Measurements from ENCODE around the gene NHSL2.
A peak's percentile ranks its signal among the peaks of the same experiment; 100 is the strongest.

Gene NHSL2

GRCh38 chrX:72060196-72060920 lies 149.7 kb downstream of the NHSL2 start:
- no peaks in the 10 kb centered on the region for H3K9me3 ChIP-seq (ENCODE audit: control insufficient read depth in 2 of 2, low read length in 2 of 2)
- H3K9ac ChIP-seq (ENCODE audit: low read depth in 1 of 2, low read length in 2 of 2), result no peak overlapping the region
- H3K27me3 ChIP-seq (ENCODE audit: control insufficient read depth in 2 of 2, insufficient read depth in 2 of 2, low read length in 2 of 2), result peaks cover 11 to 19% of the 10 kb centered on the region in 2 donors
- H3K4me3 ChIP-seq (ENCODE audit: low read length in 2 of 2), result no peak overlapping the region
- no peaks in the 10 kb centered on the region for H3K36me3 ChIP-seq (ENCODE audit: control insufficient read depth in 2 of 2, insufficient read depth in 2 of 2, low read length in 2 of 2)
- H3K27ac ChIP-seq (ENCODE audit: low read depth in 2 of 2, low read length in 2 of 2), result no peak overlapping the region
- H3K4me1 ChIP-seq (ENCODE audit: control insufficient read depth in 2 of 2, insufficient read depth in 2 of 2, low read length in 2 of 2), result no peaks in the 10 kb centered on the region

GRCh38 chrX:72060921-72061490 lies 150.4 kb downstream of the NHSL2 start:
- H3K4me1 ChIP-seq (ENCODE audit: control insufficient read depth in 2 of 2, insufficient read depth in 2 of 2, low read length in 2 of 2), result no peaks in the 10 kb centered on the region
- no peaks in the 10 kb centered on the region for H3K9me3 ChIP-seq (ENCODE audit: control insufficient read depth in 2 of 2, low read length in 2 of 2)
- H3K9ac ChIP-seq (ENCODE audit: low read depth in 1 of 2, low read length in 2 of 2), result no peak overlapping the region
- no peak overlapping the region for H3K27ac ChIP-seq (ENCODE audit: low read depth in 2 of 2, low read length in 2 of 2)
- H3K36me3 ChIP-seq (ENCODE audit: control insufficient read depth in 2 of 2, insufficient read depth in 2 of 2, low read length in 2 of 2), result no peaks in the 10 kb centered on the region
- peaks cover 17 to 19% of the 10 kb centered on the region in 2 donors for H3K27me3 ChIP-seq (ENCODE audit: control insufficient read depth in 2 of 2, insufficient read depth in 2 of 2, low read length in 2 of 2)
- H3K4me3 ChIP-seq (ENCODE audit: low read length in 2 of 2), result no peak overlapping the region

- Histone ChIP-seq H3K9me3 (ENCODE audit: control insufficient read depth in 2 of 2, low read length in 2 of 2) (no peaks in the 10 kb centered on the region), H3K9ac (ENCODE audit: low read depth in 1 of 2, low read length in 2 of 2) (no peak overlapping the region), H3K27me3 (ENCODE audit: control insufficient read depth in 2 of 2, insufficient read depth in 2 of 2, low read length in 2 of 2) (peaks cover 19 to 27% of the 10 kb centered on the region in 2 donors), H3K27ac (ENCODE audit: low read depth in 2 of 2, low read length in 2 of 2) (no peak overlapping the region), H3K36me3 (ENCODE audit: control insufficient read depth in 2 of 2, insufficient read depth in 2 of 2, low read length in 2 of 2) (no peaks in the 10 kb centered on the region), H3K4me1 (ENCODE audit: control insufficient read depth in 2 of 2, insufficient read depth in 2 of 2, low read length in 2 of 2) (no peaks in the 10 kb centered on the region), H3K4me3 (ENCODE audit: low read length in 2 of 2) (no peak overlapping the region)
These were observed 152.3 kb downstream of the NHSL2 start for GRCh38 chrX:72062916-72063315.

GRCh38 chrX:72069350-72070160 lies 158.9 kb downstream of the NHSL2 start:
- Histone ChIP-seq H3K27ac (ENCODE audit: low read depth in 2 of 2, low read length in 2 of 2) (no peak overlapping the region), H3K4me3 (ENCODE audit: low read length in 2 of 2) (no peak overlapping the region)

GRCh38 chrX:72071213-72071612 lies 160.6 kb downstream of the NHSL2 start:
- H3K4me1 ChIP-seq (ENCODE audit: control insufficient read depth in 2 of 2, insufficient read depth in 2 of 2, low read length in 2 of 2), result no peaks in the 10 kb centered on the region
- H3K9ac ChIP-seq (ENCODE audit: low read depth in 1 of 2, low read length in 2 of 2), result no peak overlapping the region
- no peaks in the 10 kb centered on the region for H3K36me3 ChIP-seq (ENCODE audit: control insufficient read depth in 2 of 2, insufficient read depth in 2 of 2, low read length in 2 of 2)
- H3K9me3 ChIP-seq (ENCODE audit: control insufficient read depth in 2 of 2, low read length in 2 of 2), result no peaks in the 10 kb centered on the region
- peaks cover 19 to 27% of the 10 kb centered on the region in 2 donors for H3K27me3 ChIP-seq (ENCODE audit: control insufficient read depth in 2 of 2, insufficient read depth in 2 of 2, low read length in 2 of 2)
- H3K27ac ChIP-seq (ENCODE audit: low read depth in 2 of 2, low read length in 2 of 2), result no peak overlapping the region
- H3K4me3 ChIP-seq (ENCODE audit: low read length in 2 of 2), result no peak overlapping the region

More at GRCh38 chrX:72069350-72070160, 158.9 kb downstream of the NHSL2 start:
- H3K36me3 ChIP-seq (ENCODE audit: control insufficient read depth in 2 of 2, insufficient read depth in 2 of 2, low read length in 2 of 2), result no peaks in the 10 kb centered on the region
- no peaks in the 10 kb centered on the region for H3K4me1 ChIP-seq (ENCODE audit: control insufficient read depth in 2 of 2, insufficient read depth in 2 of 2, low read length in 2 of 2)
- H3K9me3 ChIP-seq (ENCODE audit: control insufficient read depth in 2 of 2, low read length in 2 of 2), result no peaks in the 10 kb centered on the region
- H3K27me3 ChIP-seq (ENCODE audit: control insufficient read depth in 2 of 2, insufficient read depth in 2 of 2, low read length in 2 of 2), result peaks cover 27 to 34% of the 10 kb centered on the region in 2 donors
- no peak overlapping the region for H3K9ac ChIP-seq (ENCODE audit: low read depth in 1 of 2, low read length in 2 of 2)

GRCh38 chrX:72073633-72074032 lies 163.0 kb downstream of the NHSL2 start:
- Histone ChIP-seq H3K9ac (ENCODE audit: low read depth in 1 of 2, low read length in 2 of 2) (no peak overlapping the region), H3K9me3 (ENCODE audit: control insufficient read depth in 2 of 2, low read length in 2 of 2) (no peaks in the 10 kb centered on the region), H3K27ac (ENCODE audit: low read depth in 2 of 2, low read length in 2 of 2) (no peak overlapping the region), H3K27me3 (ENCODE audit: control insufficient read depth in 2 of 2, insufficient read depth in 2 of 2, low read length in 2 of 2) (peaks cover 14 to 19% of the 10 kb centered on the region in 2 donors), H3K4me1 (ENCODE audit: control insufficient read depth in 2 of 2, insufficient read depth in 2 of 2, low read length in 2 of 2) (no peaks in the 10 kb centered on the region), H3K4me3 (ENCODE audit: low read length in 2 of 2) (no peak overlapping the region), H3K36me3 (ENCODE audit: control insufficient read depth in 2 of 2, insufficient read depth in 2 of 2, low read length in 2 of 2) (no peaks in the 10 kb centered on the region)

GRCh38 chrX:72078411-72078810 lies 167.8 kb downstream of the NHSL2 start:
- Histone ChIP-seq H3K4me3 (ENCODE audit: low read length in 2 of 2) (no peak overlapping the region), H3K9me3 (ENCODE audit: control insufficient read depth in 2 of 2, low read length in 2 of 2) (no peaks in the 10 kb centered on the region), H3K27me3 (ENCODE audit: control insufficient read depth in 2 of 2, insufficient read depth in 2 of 2, low read length in 2 of 2) (peaks cover 6 to 8% of the 10 kb centered on the region in 2 donors), H3K27ac (ENCODE audit: low read depth in 2 of 2, low read length in 2 of 2) (no peak overlapping the region), H3K9ac (ENCODE audit: low read depth in 1 of 2, low read length in 2 of 2) (no peak overlapping the region), H3K4me1 (ENCODE audit: control insufficient read depth in 2 of 2, insufficient read depth in 2 of 2, low read length in 2 of 2) (no peaks in the 10 kb centered on the region), H3K36me3 (ENCODE audit: control insufficient read depth in 2 of 2, insufficient read depth in 2 of 2, low read length in 2 of 2) (no peaks in the 10 kb centered on the region)

GRCh38 chrX:72079607-72080006 lies 169.0 kb downstream of the NHSL2 start:
- H3K4me3 ChIP-seq (ENCODE audit: low read length in 2 of 2), result no peak overlapping the region
- H3K27me3 ChIP-seq (ENCODE audit: control insufficient read depth in 2 of 2, insufficient read depth in 2 of 2, low read length in 2 of 2), result peaks cover 4 to 6% of the 10 kb centered on the region in 2 donors
- no peak overlapping the region for H3K27ac ChIP-seq (ENCODE audit: low read depth in 2 of 2, low read length in 2 of 2)

GRCh38 chrX:72080150-72080549 lies 169.5 kb downstream of the NHSL2 start:
- Histone ChIP-seq H3K9ac (ENCODE audit: low read depth in 1 of 2, low read length in 2 of 2) (no peak overlapping the region), H3K4me1 (ENCODE audit: control insufficient read depth in 2 of 2, insufficient read depth in 2 of 2, low read length in 2 of 2) (no peaks in the 10 kb centered on the region), H3K27ac (ENCODE audit: low read depth in 2 of 2, low read length in 2 of 2) (no peak overlapping the region), H3K4me3 (ENCODE audit: low read length in 2 of 2) (peak overlapping the region in 1 of 2 donors; percentile 20), H3K27me3 (ENCODE audit: control insufficient read depth in 2 of 2, insufficient read depth in 2 of 2, low read length in 2 of 2) (peaks cover 4% of the 10 kb centered on the region in 2 donors), H3K9me3 (ENCODE audit: control insufficient read depth in 2 of 2, low read length in 2 of 2) (no peaks in the 10 kb centered on the region), H3K36me3 (ENCODE audit: control insufficient read depth in 2 of 2, insufficient read depth in 2 of 2, low read length in 2 of 2) (no peaks in the 10 kb centered on the region)

More at GRCh38 chrX:72079607-72080006, 169.0 kb downstream of the NHSL2 start:
- H3K4me1 ChIP-seq (ENCODE audit: control insufficient read depth in 2 of 2, insufficient read depth in 2 of 2, low read length in 2 of 2), result no peaks in the 10 kb centered on the region
- H3K36me3 ChIP-seq (ENCODE audit: control insufficient read depth in 2 of 2, insufficient read depth in 2 of 2, low read length in 2 of 2), result no peaks in the 10 kb centered on the region
- H3K9ac ChIP-seq (ENCODE audit: low read depth in 1 of 2, low read length in 2 of 2), result no peak overlapping the region
- no peaks in the 10 kb centered on the region for H3K9me3 ChIP-seq (ENCODE audit: control insufficient read depth in 2 of 2, low read length in 2 of 2)

- Histone ChIP-seq H3K4me1 (ENCODE audit: control insufficient read depth in 2 of 2, insufficient read depth in 2 of 2, low read length in 2 of 2) (no peaks in the 10 kb centered on the region), H3K27me3 (ENCODE audit: control insufficient read depth in 2 of 2, insufficient read depth in 2 of 2, low read length in 2 of 2) (peaks cover 4% of the 10 kb centered on the region in 2 donors), H3K9ac (ENCODE audit: low read depth in 1 of 2, low read length in 2 of 2) (no peak overlapping the region), H3K9me3 (ENCODE audit: control insufficient read depth in 2 of 2, low read length in 2 of 2) (no peaks in the 10 kb centered on the region), H3K27ac (ENCODE audit: low read depth in 2 of 2, low read length in 2 of 2) (no peak overlapping the region), H3K36me3 (ENCODE audit: control insufficient read depth in 2 of 2, insufficient read depth in 2 of 2, low read length in 2 of 2) (no peaks in the 10 kb centered on the region), H3K4me3 (ENCODE audit: low read length in 2 of 2) (no peak overlapping the region)
These were observed 170.2 kb downstream of the NHSL2 start for GRCh38 chrX:72080800-72081199.
